ENCODE measurements around the gene GUK1.

The GUK1 gene

GRCh38 chr1:228139931-228140723, at the start of gene GUK1:
Gene GUK1, plus strand, starts transcription at chr1:228140279. Its CDS starts 24 bp downstream, at chr1:228140303.
- DNase-seq (ENCODE audit: low read depth), result peak; percentile 100

GRCh38 chr1:228090613-228091081, 49.4 kb upstream of the GUK1 start:
- no peak for DNase-seq (ENCODE audit: low read depth)

GRCh38 chr1:228091084-228091483, 49.0 kb upstream of the GUK1 start:
- no peak for DNase-seq (ENCODE audit: low read depth)

- no peak for DNase-seq (ENCODE audit: low read depth)
Observed at GRCh38 chr1:228092342-228093049, 47.6 kb upstream of the GUK1 start.

GRCh38 chr1:228093050-228093906, 46.8 kb upstream of the GUK1 start:
- no peak for DNase-seq (ENCODE audit: low read depth)

GRCh38 chr1:228094432-228095016, 45.6 kb upstream of the GUK1 start:
- no peak for DNase-seq (ENCODE audit: low read depth)

- no peak for DNase-seq (ENCODE audit: low read depth)
Observed at GRCh38 chr1:228095161-228095560, 44.9 kb upstream of the GUK1 start.

GRCh38 chr1:228095938-228096337, 44.1 kb upstream of the GUK1 start:
- DNase-seq (ENCODE audit: low read depth), result no peak

- DNase-seq (ENCODE audit: low read depth), result no peak
Observed at GRCh38 chr1:228096416-228097332, 43.4 kb upstream of the GUK1 start.

GRCh38 chr1:228097333-228098081, 42.6 kb upstream of the GUK1 start:
- DNase-seq (ENCODE audit: low read depth), result no peak

GRCh38 chr1:228098323-228098931, 41.7 kb upstream of the GUK1 start:
- no peak for DNase-seq (ENCODE audit: low read depth)

GRCh38 chr1:228099331-228099732, 40.7 kb upstream of the GUK1 start:
- DNase-seq (ENCODE audit: low read depth), result no peak

GRCh38 chr1:228100822-228101613, 39.1 kb upstream of the GUK1 start:
- no peak for DNase-seq (ENCODE audit: low read depth)

- no peak for DNase-seq (ENCODE audit: low read depth)
Observed at GRCh38 chr1:228101614-228101993, 38.5 kb upstream of the GUK1 start.

- no peak for DNase-seq (ENCODE audit: low read depth)
Observed at GRCh38 chr1:228101994-228102790, 37.9 kb upstream of the GUK1 start.

GRCh38 chr1:228102791-228103620, 37.1 kb upstream of the GUK1 start, which contains the start of gene C1orf35:
Gene C1orf35, minus strand, starts transcription at chr1:228103325. Its CDS starts 98 bp downstream, at chr1:228103227.
- peak; percentile 90 for DNase-seq (ENCODE audit: low read depth)

Measured in CMK (cell line).